ENCODE data around the gene CPT2.

DNA sequence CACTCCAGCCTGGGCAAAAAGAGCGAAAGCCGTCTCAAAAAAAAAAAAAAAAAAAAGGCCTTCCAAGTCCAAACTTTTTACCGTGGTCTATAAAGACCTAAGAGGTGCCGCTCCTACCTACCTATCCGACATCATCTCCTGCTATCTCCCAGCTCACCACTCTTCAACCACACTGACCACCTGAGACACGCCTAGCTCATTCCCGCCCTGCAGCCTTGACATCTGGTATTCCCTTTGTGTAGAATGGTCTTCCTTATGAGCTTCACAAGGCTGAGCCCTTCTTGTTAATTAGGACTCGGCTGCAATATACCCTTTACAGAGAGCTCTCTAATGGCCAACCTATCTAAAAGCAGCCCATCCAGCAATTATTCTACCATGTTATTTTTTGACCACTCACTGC lies 41.0 kb downstream of the CPT2 start:
- TF ChIP-seq, protein P1, sequence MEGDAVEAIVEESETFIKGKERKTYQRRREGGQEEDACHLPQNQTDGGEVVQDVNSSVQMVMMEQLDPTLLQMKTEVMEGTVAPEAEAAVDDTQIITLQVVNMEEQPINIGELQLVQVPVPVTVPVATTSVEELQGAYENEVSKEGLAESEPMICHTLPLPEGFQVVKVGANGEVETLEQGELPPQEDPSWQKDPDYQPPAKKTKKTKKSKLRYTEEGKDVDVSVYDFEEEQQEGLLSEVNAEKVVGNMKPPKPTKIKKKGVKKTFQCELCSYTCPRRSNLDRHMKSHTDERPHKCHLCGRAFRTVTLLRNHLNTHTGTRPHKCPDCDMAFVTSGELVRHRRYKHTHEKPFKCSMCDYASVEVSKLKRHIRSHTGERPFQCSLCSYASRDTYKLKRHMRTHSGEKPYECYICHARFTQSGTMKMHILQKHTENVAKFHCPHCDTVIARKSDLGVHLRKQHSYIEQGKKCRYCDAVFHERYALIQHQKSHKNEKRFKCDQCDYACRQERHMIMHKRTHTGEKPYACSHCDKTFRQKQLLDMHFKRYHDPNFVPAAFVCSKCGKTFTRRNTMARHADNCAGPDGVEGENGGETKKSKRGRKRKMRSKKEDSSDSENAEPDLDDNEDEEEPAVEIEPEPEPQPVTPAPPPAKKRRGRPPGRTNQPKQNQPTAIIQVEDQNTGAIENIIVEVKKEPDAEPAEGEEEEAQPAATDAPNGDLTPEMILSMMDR (IDR thresholded peaks at IDR 0.05) = no peak
- TF ChIP-seq POLR2A (IDR thresholded peaks at IDR 0.05) = no peak
